ENCODE data around the gene PLPP1.

The PLPP1 gene

GRCh38 chr5:55534436-55535198 is at the start of gene PLPP1:
Gene PLPP1, minus strand, starts transcription at chr5:55534964. Its CDS starts 335 bp downstream, at chr5:55534629.
- DNase-seq: peak; percentile 86

GRCh38 chr5:55583578-55583977 is 48.8 kb upstream of the PLPP1 start:
- DNase-seq: no peak

GRCh38 chr5:55582256-55582655 is 47.5 kb upstream of the PLPP1 start:
- DNase-seq: no peak

- DNase-seq: no peak
These were observed 45.3 kb upstream of the PLPP1 start for GRCh38 chr5:55580042-55580441.

- no peak for DNase-seq
These were observed 44.0 kb upstream of the PLPP1 start for GRCh38 chr5:55578771-55579170.

GRCh38 chr5:55577353-55578060 is 42.7 kb upstream of the PLPP1 start:
- DNase-seq: no peak

- no peak for DNase-seq
These were observed 41.9 kb upstream of the PLPP1 start for GRCh38 chr5:55576661-55577060.

GRCh38 chr5:55575815-55576583 is 41.2 kb upstream of the PLPP1 start:
- no peak for DNase-seq

- DNase-seq: no peak
These were observed 37.8 kb upstream of the PLPP1 start for GRCh38 chr5:55572600-55572999.

GRCh38 chr5:55572020-55572419 is 37.3 kb upstream of the PLPP1 start:
- DNase-seq: no peak

- DNase-seq: no peak
These were observed 35.8 kb upstream of the PLPP1 start for GRCh38 chr5:55570570-55570969.

- no peak for DNase-seq
These were observed 35.3 kb upstream of the PLPP1 start for GRCh38 chr5:55570026-55570425.

GRCh38 chr5:55569513-55569865 is 34.7 kb upstream of the PLPP1 start:
- DNase-seq: no peak

GRCh38 chr5:55568654-55569512 is 34.1 kb upstream of the PLPP1 start:
- DNase-seq: no peak

- no peak for DNase-seq
These were observed 30.0 kb upstream of the PLPP1 start for GRCh38 chr5:55564721-55565120.

GRCh38 chr5:55558484-55558883 is 23.7 kb upstream of the PLPP1 start:
- DNase-seq: no peak

- no peak for DNase-seq
These were observed 22.4 kb upstream of the PLPP1 start for GRCh38 chr5:55557123-55557522.

- no peak for DNase-seq
These were observed 19.9 kb upstream of the PLPP1 start for GRCh38 chr5:55554585-55555202.

GRCh38 chr5:55551904-55552303 is 17.1 kb upstream of the PLPP1 start:
- no peak for DNase-seq

GRCh38 chr5:55551358-55551757 is 16.6 kb upstream of the PLPP1 start:
- DNase-seq: no peak

- DNase-seq: no peak
These were observed 13.0 kb upstream of the PLPP1 start for GRCh38 chr5:55547781-55548180.

GRCh38 chr5:55546947-55547346 is 12.2 kb upstream of the PLPP1 start:
- no peak for DNase-seq

Data from activated naive CD4-positive, alpha-beta T cell treated with Interleukin-2 at 50 U/mL for 16 hours (primary cell).